DMS 273 treated with DMSO at 0.1 percent for 48 hours (cell line): ENCODE results near the gene BRPF1.

Experiments used
- DNase-seq: peaks from one replicate; lab custom pipeline; 2025; lab: John Stamatoyannopoulos, UW

BRPF1 gene

GRCh38 chr3:9732080-9732739 is 675 bp downstream of the BRPF1 start:
- no peak for DNase-seq

- no peak for DNase-seq
Observed at GRCh38 chr3:9732740-9733115, 1.2 kb downstream of the BRPF1 start.

DNA sequence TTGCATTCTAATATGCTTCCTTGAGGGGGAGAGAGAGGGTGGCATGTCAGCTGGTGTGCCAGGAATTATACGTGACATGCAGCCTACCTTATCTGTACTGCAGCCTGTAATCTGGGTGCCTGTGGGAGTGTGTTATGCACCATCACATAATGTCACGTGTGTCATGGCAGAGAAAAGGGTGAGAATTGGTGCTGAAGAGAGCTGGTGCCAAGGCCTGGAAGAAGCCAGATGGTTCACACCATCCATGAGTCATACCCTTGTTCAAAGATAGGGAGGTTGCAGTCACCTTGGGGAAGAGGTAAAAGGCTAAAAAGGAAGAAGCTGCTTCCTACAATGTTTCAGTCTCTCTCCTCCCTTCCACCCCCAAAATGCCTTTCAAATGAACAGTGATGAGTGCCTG is 5.3 kb downstream of the BRPF1 start:
- DNase-seq, result no peak

- DNase-seq, result no peak
Observed at GRCh38 chr3:9739181-9739580, 7.6 kb downstream of the BRPF1 start.

DNA sequence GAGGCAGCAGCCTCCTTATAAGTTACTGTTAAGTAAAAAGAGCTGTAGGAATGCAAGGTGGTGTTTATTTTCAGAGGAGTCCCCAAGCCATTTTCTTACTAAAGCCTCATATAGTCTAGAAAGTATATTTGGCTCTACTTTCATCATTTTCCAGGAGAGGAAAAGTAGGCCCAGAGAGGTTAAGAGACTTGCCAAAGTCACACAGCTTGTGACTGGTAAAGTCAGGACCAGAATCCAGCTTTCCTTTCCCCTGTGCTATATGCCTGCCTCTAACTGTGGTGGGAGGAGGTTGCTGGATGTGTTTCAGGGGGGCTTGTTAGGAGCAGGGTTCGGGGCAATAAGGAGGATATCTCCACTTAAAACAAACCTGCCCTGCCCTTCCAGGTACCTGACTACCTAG is 11.0 kb downstream of the BRPF1 start:
- no peak for DNase-seq

DNA sequence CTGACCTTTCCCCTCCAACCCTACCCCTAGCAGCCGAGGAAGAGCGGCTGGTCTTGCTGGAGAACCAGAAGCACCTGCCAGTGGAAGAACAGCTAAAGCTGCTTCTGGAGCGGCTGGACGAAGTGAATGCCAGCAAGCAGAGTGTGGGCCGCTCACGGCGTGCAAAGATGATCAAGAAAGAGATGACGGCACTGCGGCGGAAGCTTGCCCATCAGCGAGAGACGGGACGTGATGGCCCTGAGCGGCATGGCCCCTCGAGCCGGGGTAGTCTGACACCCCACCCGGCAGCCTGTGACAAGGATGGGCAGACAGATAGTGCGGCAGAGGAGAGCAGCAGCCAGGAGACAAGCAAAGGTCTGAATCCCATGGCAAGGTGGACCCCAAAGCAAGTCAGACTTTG is 12.0 kb downstream of the BRPF1 start:
- DNase-seq, result no peak

DNA sequence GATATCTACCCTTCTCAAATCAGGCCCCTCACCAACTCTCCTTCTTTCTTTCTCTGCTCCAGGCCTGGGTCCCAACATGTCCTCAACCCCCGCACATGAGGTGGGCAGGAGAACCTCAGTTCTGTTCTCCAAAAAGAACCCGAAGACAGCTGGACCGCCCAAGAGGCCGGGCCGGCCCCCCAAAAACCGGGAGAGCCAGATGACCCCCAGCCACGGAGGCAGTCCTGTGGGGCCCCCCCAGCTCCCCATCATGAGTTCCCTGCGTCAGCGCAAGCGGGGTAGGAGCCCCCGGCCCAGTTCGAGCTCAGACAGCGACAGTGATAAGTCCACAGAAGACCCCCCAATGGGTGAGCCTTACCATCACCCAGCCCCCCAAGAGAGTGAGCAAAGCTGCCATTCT is 12.6 kb downstream of the BRPF1 start:
- no peak for DNase-seq

DNA sequence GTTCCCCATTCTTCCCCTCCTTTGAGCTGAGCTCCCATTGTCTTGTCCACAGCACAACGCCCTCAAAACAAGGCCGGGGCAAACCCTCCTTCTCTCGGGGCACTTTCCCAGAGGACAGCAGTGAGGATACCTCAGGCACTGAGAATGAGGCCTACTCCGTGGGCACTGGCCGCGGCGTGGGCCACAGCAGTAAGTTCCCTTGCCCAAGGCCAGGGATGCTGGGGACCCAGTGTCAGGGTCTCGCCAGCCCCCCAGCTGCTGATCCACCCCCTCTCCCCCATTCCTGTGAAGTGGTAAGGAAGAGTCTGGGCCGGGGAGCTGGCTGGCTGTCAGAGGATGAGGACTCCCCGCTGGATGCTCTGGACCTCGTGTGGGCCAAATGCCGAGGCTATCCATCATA is 14.0 kb downstream of the BRPF1 start:
- DNase-seq, result no peak

DNA sequence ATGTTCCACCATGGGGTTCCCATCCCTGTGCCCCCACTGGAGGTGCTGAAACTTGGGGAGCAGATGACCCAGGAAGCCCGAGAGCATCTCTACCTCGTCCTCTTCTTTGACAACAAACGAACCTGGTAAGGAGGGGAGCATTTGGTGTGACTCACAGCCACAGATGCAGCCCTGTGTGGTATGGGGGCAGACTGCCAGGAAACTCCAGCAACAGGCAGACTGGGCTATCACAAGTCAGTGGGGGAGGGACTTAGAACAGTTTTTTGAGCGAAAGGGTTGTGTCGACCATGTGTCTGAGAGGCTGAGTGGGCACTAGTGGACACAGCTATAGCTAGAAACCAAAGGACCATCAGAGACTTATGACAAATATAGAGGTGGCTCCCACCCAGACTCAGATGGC is 14.8 kb downstream of the BRPF1 start:
- no peak for DNase-seq

- no peak for DNase-seq
Observed at GRCh38 chr3:9747267-9747666, 15.7 kb downstream of the BRPF1 start.

GRCh38 chr3:9748031-9748430 is 16.5 kb downstream of the BRPF1 start:
- DNase-seq, result no peak

GRCh38 chr3:9749296-9749644 is 17.7 kb downstream of the BRPF1 start:
- DNase-seq, result peak; percentile 10

- DNase-seq, result peak; percentile 94
Observed at GRCh38 chr3:9749645-9750555, 18.4 kb downstream of the BRPF1 start, which contains the start of gene OGG1. TSS of gene OGG1 (plus strand) at chr3:9749952. CDS start at chr3:9750287, 335 bp downstream.

- no peak for DNase-seq
Observed at GRCh38 chr3:9750556-9751411, 19.2 kb downstream of the BRPF1 start.

DNA sequence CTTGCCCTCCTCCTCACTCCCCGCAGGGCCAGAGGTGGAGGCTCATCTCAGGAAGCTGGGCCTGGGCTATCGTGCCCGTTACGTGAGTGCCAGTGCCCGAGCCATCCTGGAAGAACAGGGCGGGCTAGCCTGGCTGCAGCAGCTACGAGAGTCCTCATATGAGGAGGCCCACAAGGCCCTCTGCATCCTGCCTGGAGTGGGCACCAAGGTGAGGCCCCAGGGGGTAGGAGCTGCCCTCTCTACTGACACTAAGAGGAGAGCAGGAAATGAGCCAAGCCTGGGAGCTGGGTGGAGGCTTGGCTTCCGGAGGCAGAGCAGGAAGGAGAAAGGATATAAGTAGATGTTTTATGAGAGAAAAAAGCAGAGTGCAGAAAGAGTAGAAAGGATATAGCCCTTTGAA is 23.1 kb downstream of the BRPF1 start:
- no peak for DNase-seq

- DNase-seq, result no peak
Observed at GRCh38 chr3:9757427-9757826, 25.9 kb downstream of the BRPF1 start.

- no peak for DNase-seq
Observed at GRCh38 chr3:9760779-9761505, 29.4 kb downstream of the BRPF1 start.

DNA sequence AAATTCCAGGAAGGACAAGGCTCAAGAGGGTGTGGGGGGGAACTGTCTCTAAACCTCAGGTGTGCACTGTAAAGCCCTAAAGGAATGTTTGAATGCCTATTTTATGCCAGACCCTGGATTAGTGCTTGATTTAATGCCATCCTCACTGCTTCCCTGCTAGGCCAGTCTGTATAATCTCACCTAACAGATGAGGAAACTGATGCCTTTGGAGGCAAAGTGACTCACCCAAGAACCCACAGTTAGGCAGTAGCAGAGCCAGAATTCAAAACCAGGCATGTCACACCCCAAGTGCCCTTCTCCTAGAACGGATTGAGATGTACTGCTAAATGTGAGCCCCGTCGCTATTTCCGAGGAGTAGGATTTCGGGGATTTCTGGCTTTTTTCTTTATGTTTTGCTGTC is 30.4 kb downstream of the BRPF1 start:
- no peak for DNase-seq

DNA sequence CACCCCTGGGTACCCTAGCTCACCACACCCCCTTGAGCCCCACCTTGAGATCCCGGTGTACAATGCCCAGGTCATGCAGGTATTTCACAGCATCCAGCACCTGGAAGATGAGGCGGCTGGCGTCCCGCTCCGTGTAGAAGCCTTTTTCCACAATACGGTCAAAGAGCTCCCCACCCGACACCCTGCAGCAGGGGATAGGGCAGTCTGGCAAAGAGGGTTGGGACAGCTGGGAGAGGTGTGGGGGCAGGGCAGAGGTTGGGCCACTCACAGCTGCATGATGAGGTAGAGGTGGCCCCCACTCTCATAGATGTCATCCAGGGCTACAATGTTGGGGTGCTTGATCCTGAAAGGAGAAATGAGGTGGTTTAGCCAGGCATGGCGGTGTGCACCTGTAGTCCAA is 31.3 kb downstream of the BRPF1 start:
- no peak for DNase-seq

GRCh38 chr3:9765865-9766264 is 34.3 kb downstream of the BRPF1 start:
- DNase-seq, result no peak

DNA sequence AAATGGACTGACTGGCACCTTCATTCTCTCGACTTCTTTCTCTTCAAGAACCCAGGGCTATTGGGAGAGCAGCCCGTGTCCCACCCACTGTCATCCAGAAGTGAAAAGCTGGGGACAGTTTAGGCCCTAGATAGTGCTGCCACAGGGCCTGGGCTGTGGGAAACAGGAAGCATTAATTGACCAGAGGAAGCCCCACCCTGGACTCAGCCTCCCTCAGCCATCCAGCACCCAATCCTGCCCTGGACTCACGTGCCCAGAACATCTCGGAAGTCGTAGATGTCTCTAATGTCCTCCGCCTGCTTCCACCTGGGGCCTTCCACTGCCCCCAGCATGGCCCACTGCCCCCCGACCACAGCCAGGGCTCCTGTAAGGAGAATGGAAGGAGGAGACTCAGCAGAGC is 35.9 kb downstream of the BRPF1 start:
- no peak for DNase-seq
